ENCODE results near the gene THSD4.

- no peak for TF ChIP-seq RBBP5 (IDR thresholded peaks at IDR 0.05; ENCODE audit: borderline replicate concordance, insufficient read depth, low read length, poor library complexity, severe bottlenecking)
- no peak for TF ChIP-seq MCM3 (IDR thresholded peaks at IDR 0.05)
- no peak for TF ChIP-seq CHD2 (IDR thresholded peaks at IDR 0.05; ENCODE audit: low read depth, low read length)
- no peak for TF ChIP-seq JUNB (CRISPR knock-in tag; conservative IDR thresholded peaks at IDR 0.05)
- TF ChIP-seq, protein P1, sequence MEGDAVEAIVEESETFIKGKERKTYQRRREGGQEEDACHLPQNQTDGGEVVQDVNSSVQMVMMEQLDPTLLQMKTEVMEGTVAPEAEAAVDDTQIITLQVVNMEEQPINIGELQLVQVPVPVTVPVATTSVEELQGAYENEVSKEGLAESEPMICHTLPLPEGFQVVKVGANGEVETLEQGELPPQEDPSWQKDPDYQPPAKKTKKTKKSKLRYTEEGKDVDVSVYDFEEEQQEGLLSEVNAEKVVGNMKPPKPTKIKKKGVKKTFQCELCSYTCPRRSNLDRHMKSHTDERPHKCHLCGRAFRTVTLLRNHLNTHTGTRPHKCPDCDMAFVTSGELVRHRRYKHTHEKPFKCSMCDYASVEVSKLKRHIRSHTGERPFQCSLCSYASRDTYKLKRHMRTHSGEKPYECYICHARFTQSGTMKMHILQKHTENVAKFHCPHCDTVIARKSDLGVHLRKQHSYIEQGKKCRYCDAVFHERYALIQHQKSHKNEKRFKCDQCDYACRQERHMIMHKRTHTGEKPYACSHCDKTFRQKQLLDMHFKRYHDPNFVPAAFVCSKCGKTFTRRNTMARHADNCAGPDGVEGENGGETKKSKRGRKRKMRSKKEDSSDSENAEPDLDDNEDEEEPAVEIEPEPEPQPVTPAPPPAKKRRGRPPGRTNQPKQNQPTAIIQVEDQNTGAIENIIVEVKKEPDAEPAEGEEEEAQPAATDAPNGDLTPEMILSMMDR (IDR thresholded peaks at IDR 0.05 in 2 of 3, conservative IDR thresholded peaks at IDR 0.05 in 1 of 3; ENCODE audit: insufficient read depth in 2 of 3, low read depth in 1 of 3, low read length in 3 of 3) = no peak
- TF ChIP-seq ZNF23 (CRISPR knock-in tag; IDR thresholded peaks at IDR 0.05) = no peak
- TF ChIP-seq ZNF253 (CRISPR knock-in tag; conservative IDR thresholded peaks at IDR 0.05) = no peak
- no peak for TF ChIP-seq CTBP1 (IDR thresholded peaks at IDR 0.05; ENCODE audit: borderline replicate concordance)
Measured at GRCh38 chr15:71708741-71709140, 593.5 kb downstream of the THSD4 start.
